ENCODE results near the gene ADAM12.

GRCh38 chr10:126045861-126046260 is 342.4 kb downstream of the ADAM12 start:
- TF ChIP-seq REST (IDR thresholded peaks at IDR 0.05; ENCODE audit: low read depth, low read length) (no peak), EZH2 (IDR thresholded peaks at IDR 0.05; ENCODE audit: borderline replicate concordance, control insufficient read depth, low read depth, low read length) (no peak), POLR2A (IDR thresholded peaks at IDR 0.05; ENCODE audit: low read depth, low read length) (no peak), CREB1 (IDR thresholded peaks at IDR 0.05; ENCODE audit: low read depth) (no peak), EP300 (IDR thresholded peaks at IDR 0.05; ENCODE audit: borderline replicate concordance in 1 of 2, control insufficient read depth in 1 of 2, low read depth in 2 of 2, low read length in 2 of 2) (no peak), ZNF207 (IDR thresholded peaks at IDR 0.05; ENCODE audit: borderline replicate concordance) (no peak), TAF1 (IDR thresholded peaks at IDR 0.05; ENCODE audit: borderline replicate concordance, low read depth, low read length) (no peak), CTCF (IDR thresholded peaks at IDR 0.05 in 2 of 3, conservative IDR thresholded peaks at IDR 0.05 in 1 of 3; ENCODE audit: control insufficient read depth in 2 of 3, extremely low read depth in 1 of 3, insufficient read depth in 1 of 3, low read depth in 3 of 3, low read length in 3 of 3) (no peak), JUND (IDR thresholded peaks at IDR 0.05; ENCODE audit: low read depth, low read length) (no peak), MXI1 (IDR thresholded peaks at IDR 0.05; ENCODE audit: low read depth, low read length) (no peak)

Data from GM12878 (cell line).